Loucy (cell line): ENCODE data around the gene KIAA0753.

Experiments
- H2AFZ ChIP-seq: fragments of 200-600 bp; sonication (generic); 2 replicates; pipeline ENCODE4 v1.6.0; 2016; ENCODE audit warnings: antibody characterized with exemption, mild to moderate bottlenecking, low read length, moderate library complexity
- H3F3A ChIP-seq: fragments of 200-600 bp; 2 replicates; pipeline ENCODE4 v1.6.0; 2016; ENCODE audit warnings: antibody characterized with exemption, low read depth, mild to moderate bottlenecking
- H3K27me3 ChIP-seq: fragments of 200-600 bp; sonication (generic); 2 replicates; pipeline ENCODE4 v1.6.1; 2014; ENCODE audit warnings: low read length, mild to moderate bottlenecking; ENCODE audit not compliant: insufficient read depth, poor library complexity, severe bottlenecking
- H3K36me3 ChIP-seq: fragments of 200-600 bp; sonication (generic); 2 replicates; pipeline ENCODE4 v1.6.1; 2016; ENCODE audit warnings: low read length; ENCODE audit not compliant: insufficient read depth
- H3K4me1 ChIP-seq: fragments of 200-600 bp; sonication (generic); 2 replicates; pipeline ENCODE4 v1.5.1; 2014; ENCODE audit warnings: low read length, mild to moderate bottlenecking; ENCODE audit not compliant: insufficient read depth, poor library complexity, severe bottlenecking
- H3K4me2 ChIP-seq: fragments of 200-600 bp; sonication (generic); 2 replicates; pipeline ENCODE4 v1.6.0; 2014; ENCODE audit warnings: antibody characterized with exemption, low read length, low read depth, mild to moderate bottlenecking; ENCODE audit not compliant: poor library complexity, severe bottlenecking
- H3K4me3 ChIP-seq: fragments of 200-600 bp; sonication (generic); 2 replicates; pipeline ENCODE4 v1.5.1; 2014; ENCODE audit warnings: low read length, mild to moderate bottlenecking, mixed read lengths; ENCODE audit not compliant: poor library complexity, severe bottlenecking
- H3K79me2 ChIP-seq: fragments of 200-600 bp; sonication (generic); 2 replicates; pipeline ENCODE4 v1.6.1; 2014; ENCODE audit warnings: low read length; ENCODE audit not compliant: insufficient read depth
- H3K9ac ChIP-seq: fragments of 200-600 bp; sonication (generic); 2 replicates; pipeline ENCODE4 v1.6.0; 2014; ENCODE audit warnings: mild to moderate bottlenecking, low read depth, low read length, moderate library complexity; ENCODE audit not compliant: poor library complexity, severe bottlenecking
- H3K9me2 ChIP-seq: fragments of 200-600 bp; sonication (generic); replicated peaks from 2 replicates; pipeline ENCODE4 v1.6.1; 2016; ENCODE audit warnings: low read depth, low read length, mixed read lengths
- H3K9me3 ChIP-seq: fragments of 200-600 bp; sonication (generic); 2 replicates; pipeline ENCODE4 v1.6.1; 2014; ENCODE audit warnings: mild to moderate bottlenecking, antibody characterized with exemption, low read length, low read depth; ENCODE audit not compliant: insufficient read depth
- H4K20me1 ChIP-seq: fragments of 200-600 bp; sonication (generic); 2 replicates; pipeline ENCODE4 v1.6.0; 2014; ENCODE audit warnings: antibody characterized with exemption, low read length, mild to moderate bottlenecking; ENCODE audit not compliant: insufficient read depth, poor library complexity, severe bottlenecking
- EZH2phosphoT487 ChIP-seq: fragments of 200-600 bp; IDR thresholded peaks from 2 replicates; pipeline ENCODE4 v1.6.1; 2018; ENCODE audit warnings: antibody characterized with exemption, mild to moderate bottlenecking, moderate library complexity, borderline replicate concordance
- TF ChIP-seq, protein P1 (sequence below): fragments of 200-600 bp; sonication (generic); conservative IDR thresholded peaks from 2 replicates; pipeline ENCODE4 v1.5.1; 2014; ENCODE audit warnings: mild to moderate bottlenecking, antibody characterized with exemption, low read length

Gene KIAA0753

DNA sequence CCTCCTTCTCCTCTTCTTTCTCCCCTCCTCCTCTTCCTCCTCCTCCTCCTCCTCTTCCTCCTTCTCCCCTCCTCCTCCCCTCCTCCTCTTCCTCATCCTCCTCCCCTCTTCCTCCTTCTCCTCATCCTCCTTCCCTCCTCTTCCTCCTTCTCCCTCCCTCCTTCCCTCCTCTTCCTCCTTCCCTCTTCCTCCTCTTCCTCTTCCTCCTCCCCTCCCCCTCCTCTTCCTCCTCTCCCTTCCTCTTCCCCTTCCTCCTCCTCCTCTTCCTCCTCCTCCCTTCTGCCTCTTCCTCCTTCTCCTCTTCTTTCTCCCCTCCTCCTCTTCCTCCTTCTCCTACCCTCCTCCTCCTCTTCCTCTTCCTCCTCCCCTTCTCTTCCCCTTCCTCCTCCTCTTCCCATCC, 79.1 kb downstream of the KIAA0753 start:
- Histone ChIP-seq H3F3A (no peaks in the 10 kb centered on the region), H3K9ac (no peak overlapping the region)

DNA sequence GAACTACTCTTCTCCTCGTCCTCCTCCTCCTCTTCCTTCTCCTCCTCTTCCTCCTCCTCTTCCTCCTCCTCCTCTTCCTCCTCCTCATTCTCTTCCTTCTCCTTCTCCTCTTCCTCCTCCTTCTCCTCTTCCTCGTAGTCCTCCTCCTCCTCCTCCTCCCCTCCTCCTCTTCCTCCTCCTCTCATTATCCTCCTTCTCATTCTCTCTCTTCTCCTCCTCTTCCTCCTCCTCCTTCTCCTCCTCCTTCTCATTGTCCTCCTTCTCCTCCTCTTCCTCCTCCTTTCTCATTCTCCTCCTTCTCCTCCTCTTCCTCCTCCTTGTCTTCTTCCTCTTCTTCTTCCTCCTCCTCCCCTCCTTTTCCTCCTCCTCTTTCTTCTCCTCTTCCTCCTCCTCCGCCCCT, 80.0 kb downstream of the KIAA0753 start:
- no peaks in the 10 kb centered on the region for H3K36me3 ChIP-seq
- no peak overlapping the region for H2AFZ ChIP-seq
- H3K4me1 ChIP-seq = no peaks in the 10 kb centered on the region
- H3K27me3 ChIP-seq = no peaks in the 10 kb centered on the region
- no peaks in the 10 kb centered on the region for H3K9me2 ChIP-seq
- H3K9ac ChIP-seq = no peak overlapping the region
- no peaks in the 10 kb centered on the region for H3K9me3 ChIP-seq
- H3K4me3 ChIP-seq = no peak overlapping the region
- TF ChIP-seq, protein P1, sequence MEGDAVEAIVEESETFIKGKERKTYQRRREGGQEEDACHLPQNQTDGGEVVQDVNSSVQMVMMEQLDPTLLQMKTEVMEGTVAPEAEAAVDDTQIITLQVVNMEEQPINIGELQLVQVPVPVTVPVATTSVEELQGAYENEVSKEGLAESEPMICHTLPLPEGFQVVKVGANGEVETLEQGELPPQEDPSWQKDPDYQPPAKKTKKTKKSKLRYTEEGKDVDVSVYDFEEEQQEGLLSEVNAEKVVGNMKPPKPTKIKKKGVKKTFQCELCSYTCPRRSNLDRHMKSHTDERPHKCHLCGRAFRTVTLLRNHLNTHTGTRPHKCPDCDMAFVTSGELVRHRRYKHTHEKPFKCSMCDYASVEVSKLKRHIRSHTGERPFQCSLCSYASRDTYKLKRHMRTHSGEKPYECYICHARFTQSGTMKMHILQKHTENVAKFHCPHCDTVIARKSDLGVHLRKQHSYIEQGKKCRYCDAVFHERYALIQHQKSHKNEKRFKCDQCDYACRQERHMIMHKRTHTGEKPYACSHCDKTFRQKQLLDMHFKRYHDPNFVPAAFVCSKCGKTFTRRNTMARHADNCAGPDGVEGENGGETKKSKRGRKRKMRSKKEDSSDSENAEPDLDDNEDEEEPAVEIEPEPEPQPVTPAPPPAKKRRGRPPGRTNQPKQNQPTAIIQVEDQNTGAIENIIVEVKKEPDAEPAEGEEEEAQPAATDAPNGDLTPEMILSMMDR = no peak
- TF ChIP-seq EZH2phosphoT487 = no peak
- no peak overlapping the region for H3K4me2 ChIP-seq
- no peaks in the 10 kb centered on the region for H3F3A ChIP-seq
- no peaks in the 10 kb centered on the region for H3K79me2 ChIP-seq
- no peaks in the 10 kb centered on the region for H4K20me1 ChIP-seq

More for the DNA sequence above, 79.1 kb downstream of the KIAA0753 start:
- TF ChIP-seq, protein P1 = no peak
- TF ChIP-seq EZH2phosphoT487 = no peak
- Histone ChIP-seq H4K20me1 (no peaks in the 10 kb centered on the region), H3K4me3 (no peak overlapping the region), H3K36me3 (no peaks in the 10 kb centered on the region), H3K79me2 (no peaks in the 10 kb centered on the region), H3K4me2 (no peak overlapping the region), H3K9me2 (no peaks in the 10 kb centered on the region), H3K4me1 (no peaks in the 10 kb centered on the region), H3K27me3 (no peaks in the 10 kb centered on the region), H3K9me3 (no peaks in the 10 kb centered on the region), H2AFZ (no peak overlapping the region)

DNA sequence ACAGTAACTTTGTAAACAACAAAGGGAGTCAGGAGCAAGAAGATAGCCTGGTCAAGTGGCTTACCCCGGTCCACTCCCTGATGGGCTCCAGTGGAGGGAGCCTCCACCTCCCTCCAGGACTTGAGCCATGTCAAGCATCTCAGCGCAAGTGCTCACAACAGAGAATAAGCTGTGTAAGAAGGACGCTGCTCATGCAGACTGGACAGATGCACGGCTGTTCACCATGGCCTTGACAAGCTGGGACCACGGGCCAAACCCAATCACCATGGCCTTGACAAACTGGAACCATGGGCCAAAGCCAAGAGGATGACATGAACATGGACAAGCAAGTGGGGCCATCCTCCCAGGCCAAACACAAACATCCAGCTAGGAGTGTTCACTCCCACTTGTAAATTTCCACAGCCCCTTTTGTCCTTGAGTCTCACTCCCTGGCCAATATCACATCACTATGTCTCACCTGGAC, 80.7 kb downstream of the KIAA0753 start:
- no peak overlapping the region for H3K9ac ChIP-seq
- H3K4me1 ChIP-seq = no peaks in the 10 kb centered on the region
- H3K79me2 ChIP-seq = no peaks in the 10 kb centered on the region
- H3K27me3 ChIP-seq = no peaks in the 10 kb centered on the region
- no peak overlapping the region for H3K4me2 ChIP-seq
- H4K20me1 ChIP-seq = no peaks in the 10 kb centered on the region
- H3K9me3 ChIP-seq = no peaks in the 10 kb centered on the region
- no peaks in the 10 kb centered on the region for H3K36me3 ChIP-seq
- H3F3A ChIP-seq = no peaks in the 10 kb centered on the region
- no peak overlapping the region for H2AFZ ChIP-seq
- TF ChIP-seq, protein P1 = no peak
- TF ChIP-seq EZH2phosphoT487 = no peak
- H3K9me2 ChIP-seq = no peaks in the 10 kb centered on the region
- no peak overlapping the region for H3K4me3 ChIP-seq
